A673 (cell line): ENCODE results near the gene KDM3B. TPM values are rescaled to one million over a fixed set of nuclear protein-coding genes. Genes with fewer than 3 reads are reported as not detected.

Experiments used
- BruUV-seq: library from RNA; stranded (reverse); fragments of 400-500 nt; replicated peaks from 2 replicates; lab custom pipeline; 2021; lab: Mats Ljungman, UMichigan
- CTCF ChIA-PET: fragments of 300-600 bp; sonication (Branson Sonifier 250); formaldehyde crosslinking; loops from one replicate; lab custom pipeline; 2022; ENCODE audit warnings: antibody characterized with exemption; lab: Charles Lee
- POLR2A ChIA-PET: fragments of 300-600 bp; sonication (Branson Sonifier 250); formaldehyde crosslinking; loops from one replicate; lab custom pipeline; 2022; ENCODE audit warnings: antibody characterized with exemption; ENCODE audit not compliant: low non-redundant PET; lab: Charles Lee
- DNase-seq: peaks from one replicate; pipeline ENCODE4 v3.0.0-alpha.2; 2015; ENCODE audit warnings: low spot score
- H3K27ac ChIP-seq: fragments of 200-600 bp; sonication (generic); 2 replicates; pipeline ENCODE4 v1.5.1; 2016; ENCODE audit warnings: mixed run types, low read depth, mild to moderate bottlenecking, mixed read lengths, antibody characterized with exemption, low read length; ENCODE audit not compliant: poor library complexity, severe bottlenecking
- H3K27me3 ChIP-seq: fragments of 200-600 bp; sonication (generic); replicated peaks from 2 replicates; pipeline ENCODE4 v1.6.1; 2017; ENCODE audit warnings: mixed run types, low read depth, mild to moderate bottlenecking, mixed read lengths, antibody characterized with exemption, low read length; ENCODE audit not compliant: insufficient read depth, poor library complexity
- H3K36me3 ChIP-seq: fragments of 200-600 bp; sonication (generic); 2 replicates; pipeline ENCODE4 v1.6.1; 2016; ENCODE audit warnings: mixed run types, mild to moderate bottlenecking, mixed read lengths, antibody characterized with exemption, low read length; ENCODE audit not compliant: insufficient read depth, poor library complexity, severe bottlenecking
- H3K4me1 ChIP-seq: fragments of 200-600 bp; sonication (generic); 2 replicates; pipeline ENCODE4 v1.6.1; 2017; ENCODE audit warnings: mixed run types, mild to moderate bottlenecking, mixed read lengths, antibody characterized with exemption, low read length; ENCODE audit not compliant: insufficient read depth, poor library complexity, severe bottlenecking
- H3K4me3 ChIP-seq: fragments of 200-600 bp; sonication (generic); 2 replicates; pipeline ENCODE4 v1.5.1; 2016; ENCODE audit warnings: low read depth, mixed run types, mild to moderate bottlenecking, mixed read lengths, low read length; ENCODE audit not compliant: poor library complexity, severe bottlenecking
- H3K9me3 ChIP-seq: fragments of 200-600 bp; sonication (generic); 2 replicates; pipeline ENCODE4 v1.6.1; 2016; ENCODE audit warnings: mixed run types, low read depth, mild to moderate bottlenecking, mixed read lengths, antibody characterized with exemption, low read length; ENCODE audit not compliant: poor library complexity, severe bottlenecking
- CTCF ChIP-seq: fragments of 300-800, 200-600 bp; sonication (generic); conservative IDR thresholded peaks from 2 replicates; pipeline ENCODE4 v1.5.1; 2017; ENCODE audit warnings: low read depth, mild to moderate bottlenecking, antibody characterized with exemption, low read length, moderate library complexity, mixed read lengths
- EZH2 ChIP-seq: fragments of 200-600 bp; sonication (generic); IDR thresholded peaks from 2 replicates; pipeline ENCODE4 v1.6.1; 2017; ENCODE audit warnings: borderline replicate concordance, low read depth, mild to moderate bottlenecking, mixed read lengths, antibody characterized with exemption, low read length; ENCODE audit not compliant: poor library complexity, severe bottlenecking
- intact Hi-C: fragments of 100-400 bp; cut with micrococcal nuclease; formaldehyde crosslinking; loops from one replicate; pipeline ENCODE4 v1.10.0; 2022; ENCODE audit not compliant: unreplicated experiment
- total RNA-seq: library from RNA; stranded (reverse); gene quantifications from 2 replicates; pipeline ENCODE4 v1.2.3, GENCODE V29; 2021

The KDM3B gene
- total RNA-seq, 1 experiment from 2014 or later, result 62.1 TPM

DNA sequence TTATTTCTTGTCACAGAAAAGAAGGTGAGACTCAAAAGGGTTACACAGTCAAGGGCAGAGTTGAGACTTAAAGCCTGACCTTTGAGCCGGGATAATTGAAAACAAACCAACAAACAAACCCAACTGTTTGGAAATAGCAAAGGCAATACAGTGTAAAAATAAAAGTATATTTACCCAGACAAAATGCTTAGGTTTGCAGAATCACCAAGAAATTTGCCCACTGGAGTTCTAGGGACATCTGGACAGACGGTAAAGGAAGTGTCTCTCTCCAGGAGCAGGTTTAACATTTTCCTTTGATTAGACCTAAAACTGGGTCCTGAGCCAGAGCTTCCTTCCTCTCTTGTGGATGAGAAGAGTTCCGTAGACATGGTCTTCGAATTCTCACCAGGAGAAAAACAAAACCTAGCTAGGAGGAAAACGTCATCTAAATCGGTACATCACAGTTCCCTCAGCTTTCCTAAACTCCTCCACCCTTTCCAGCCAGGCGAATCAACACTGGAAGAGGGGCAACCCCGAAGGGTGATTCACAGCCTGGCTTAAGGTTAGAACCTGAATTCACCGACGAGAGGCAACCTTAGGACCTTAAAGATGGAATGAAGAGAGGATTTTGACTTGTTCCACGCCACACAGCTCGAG, 21.6 kb upstream of the KDM3B start:
- Histone ChIP-seq H3K36me3 (peaks cover 11% of the 10 kb centered on the region), H3K27me3 (no peaks in the 10 kb centered on the region), H3K9me3 (no peaks in the 10 kb centered on the region), H3K27ac (peak overlapping the region; percentile 74), H3K4me1 (no peaks in the 10 kb centered on the region), H3K4me3 (peak overlapping the region; percentile 80)
- DNase-seq, result no peak
- ChIA-PET POLR2A (interaction anchor here (0.6 kb wide), 1 partner anchor 126 kb away, joined by 3 read pairs; no protein-coding TSS in a partner anchor), CTCF (interaction anchor here (1.2 kb wide), 1 partner anchor 22 kb away, joined by 13 read pairs; the partner anchor contains the start of gene KDM3B)
- TSS peak; percentile 57 for BruUV-seq
- intact Hi-C loops, result no loop called here
- TF ChIP-seq EZH2 (no peak), CTCF (no peak)

DNA sequence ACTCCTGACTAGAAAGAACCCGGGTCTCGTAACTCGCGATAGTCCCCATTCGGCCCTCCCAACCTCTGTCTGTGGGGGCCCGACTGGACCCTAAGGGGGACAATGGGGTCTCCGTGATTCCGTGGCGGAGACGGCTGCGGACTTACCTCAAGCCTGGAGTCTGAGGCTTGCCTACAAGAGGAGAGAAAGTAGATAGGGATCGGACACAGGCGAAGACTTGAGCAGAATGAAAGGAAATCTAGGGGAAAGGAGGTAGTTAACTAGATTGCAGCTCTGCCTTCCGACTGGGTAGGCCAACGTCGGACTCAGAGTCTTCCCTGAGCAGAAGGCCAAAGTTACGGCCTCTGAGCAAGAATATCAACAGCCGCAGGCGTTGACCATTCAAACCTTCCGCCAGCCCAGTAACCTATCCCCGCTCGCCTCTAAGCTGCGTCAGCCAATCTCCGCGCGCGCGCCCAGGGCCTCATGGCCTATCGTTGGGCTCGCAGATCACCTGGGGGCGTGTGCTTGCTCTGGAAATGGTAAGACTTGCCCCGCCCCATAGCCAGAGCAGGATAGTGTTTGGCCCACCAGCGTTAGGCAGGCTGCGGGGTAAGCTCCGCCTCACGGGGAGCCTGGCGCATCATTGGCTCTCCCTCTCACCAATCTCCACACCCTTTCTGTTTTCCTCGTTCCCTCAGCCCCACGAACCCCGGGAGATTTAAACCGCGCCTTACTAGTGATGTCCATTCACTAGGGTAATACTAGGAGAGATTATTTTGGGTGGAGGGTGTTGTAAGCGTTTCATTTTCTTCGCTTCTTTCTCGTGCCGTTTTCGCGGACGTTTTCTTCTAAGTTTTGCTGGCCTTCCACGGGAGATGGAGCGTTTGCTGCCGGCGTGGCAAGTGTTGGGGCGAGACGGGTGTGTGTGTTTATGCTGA, 20.8 kb upstream of the KDM3B start, which contains the start of gene CDC25C:
Gene CDC25C (minus strand): TSS at position 356 of the 920 bp plus-strand sequence. CDS start 624 bp downstream, outside the sequence.
- Histone ChIP-seq H3K27ac (peak within 1 kb of the TSS; percentile 74), H3K4me3 (peak within 1 kb of the TSS; percentile 80), H3K27me3 (no peaks in the 10 kb centered on the region), H3K36me3 (peaks cover 9% of the 10 kb centered on the region), H3K4me1 (no peaks in the 10 kb centered on the region), H3K9me3 (no peaks in the 10 kb centered on the region)
- intact Hi-C loops, result no loop called here
- POLR2A ChIA-PET, result interaction anchor here (0.5 to 0.7 kb wide), 4 partner anchors 14 to 1064 kb away, joined by 3 to 4 read pairs (median 3); no protein-coding TSS in a partner anchor
- no TSS peak for BruUV-seq
- DNase-seq, result peak; percentile 100
- TF ChIP-seq CTCF (no peak), EZH2 (no peak)
- CTCF ChIA-PET, result interaction anchor here (0.6 to 1.2 kb wide), 2 partner anchors 21 to 1379 kb away, joined by 3 to 13 read pairs; partner anchors contain the start of gene KDM3B

- no peaks in the 10 kb centered on the region for H3K27me3 ChIP-seq
- no peak for DNase-seq
- POLR2A ChIA-PET, result no interaction called here
- CTCF ChIA-PET, result no interaction called here
- H3K27ac ChIP-seq, result no peak overlapping the region
- H3K36me3 ChIP-seq, result no peaks in the 10 kb centered on the region
- intact Hi-C loops, result no loop called here
- BruUV-seq, result no TSS peak
- peaks cover 4% of the 10 kb centered on the region for H3K4me1 ChIP-seq
- no peaks in the 10 kb centered on the region for H3K9me3 ChIP-seq
- TF ChIP-seq CTCF (no peak), EZH2 (no peak)
- no peak overlapping the region for H3K4me3 ChIP-seq
These were observed 17.5 kb upstream of the KDM3B start for GRCh38 chr5:138334867-138335447.
